HFFc6 (cell line): ENCODE results near the gene ISOC1. TPM values are rescaled to one million over a fixed set of nuclear protein-coding genes. Genes with fewer than 3 reads are reported as not detected.

ENCODE experiments used
- DNase-seq: peaks from one replicate; pipeline ENCODE4 v3.0.0-alpha.2; 2018
- H3K27ac Mint-ChIP-seq: 2 replicates; pipeline ENCODE4 v1.8.0; 2020; ENCODE audit warnings: mild to moderate bottlenecking, mixed read lengths
- H3K27me3 Mint-ChIP-seq: 2 replicates; pipeline ENCODE4 v1.8.0; 2021; ENCODE audit warnings: mild to moderate bottlenecking, moderate library complexity, mixed read lengths; ENCODE audit not compliant: insufficient read depth
- H3K36me3 Mint-ChIP-seq: 2 replicates; pipeline ENCODE4 v1.8.0; 2021; ENCODE audit warnings: low read depth, mixed read lengths
- H3K4me1 Mint-ChIP-seq: 2 replicates; pipeline ENCODE4 v1.8.0; 2020; ENCODE audit warnings: low read depth, mixed read lengths
- H3K4me3 Mint-ChIP-seq: 2 replicates; pipeline ENCODE4 v1.8.0; 2020; ENCODE audit warnings: mild to moderate bottlenecking, moderate library complexity, mixed read lengths
- H3K9me3 Mint-ChIP-seq: 2 replicates; pipeline ENCODE4 v1.8.0; 2020; ENCODE audit warnings: mild to moderate bottlenecking, mixed read lengths
- CTCF ChIP-seq: fragments of 200-600 bp; sonication (generic); IDR thresholded peaks from 2 replicates; pipeline ENCODE4 v1.5.0; 2021; ENCODE audit warnings: antibody characterized with exemption, mild to moderate bottlenecking
- total RNA-seq, 6 experiments: library from RNA; stranded (reverse); fragmentation: NEBNext Ultra II Directional; extraction: Animal tissue kit (Norgen Biotek cat#: 25700); gene quantifications; 2 replicates in 1 of 6; 3 replicates in 5 of 6; pipeline ENCODE4 v1.2.3, GENCODE V29; 2021

ISOC1 gene
- total RNA-seq, 6 experiments from 2014 or later = 6.7 to 9.0 (median 8.2) TPM

- no peaks in the 10 kb centered on the region for H3K27me3 Mint-ChIP-seq
- no peak for DNase-seq
- no peak for TF ChIP-seq CTCF
- H3K4me3 Mint-ChIP-seq = no peak overlapping the region
- no peaks in the 10 kb centered on the region for H3K9me3 Mint-ChIP-seq
- H3K27ac Mint-ChIP-seq = no peak overlapping the region
- no peaks in the 10 kb centered on the region for H3K36me3 Mint-ChIP-seq
- no peaks in the 10 kb centered on the region for H3K4me1 Mint-ChIP-seq
Observed at GRCh38 chr5:129078660-129079059, 15.9 kb upstream of the ISOC1 start.

GRCh38 chr5:129079496-129079895 is 15.1 kb upstream of the ISOC1 start:
- Mint-ChIP-seq H3K27ac (no peak overlapping the region), H3K36me3 (no peaks in the 10 kb centered on the region), H3K4me3 (no peak overlapping the region), H3K27me3 (no peaks in the 10 kb centered on the region; the same call in 1 of the 2 replicates), H3K9me3 (no peaks in the 10 kb centered on the region), H3K4me1 (no peaks in the 10 kb centered on the region)
- no peak for DNase-seq
- no peak for TF ChIP-seq CTCF

- DNase-seq = no peak
- no peak overlapping the region for H3K27ac Mint-ChIP-seq
- H3K36me3 Mint-ChIP-seq = no peaks in the 10 kb centered on the region
- H3K4me3 Mint-ChIP-seq = no peak overlapping the region
- H3K27me3 Mint-ChIP-seq = no peaks in the 10 kb centered on the region; the same call in 1 of the 2 replicates
- TF ChIP-seq CTCF = no peak
- no peaks in the 10 kb centered on the region for H3K9me3 Mint-ChIP-seq
- H3K4me1 Mint-ChIP-seq = no peaks in the 10 kb centered on the region
Observed at GRCh38 chr5:129080766-129081165, 13.8 kb upstream of the ISOC1 start.

GRCh38 chr5:129082225-129083136 is 12.1 kb upstream of the ISOC1 start:
- Mint-ChIP-seq H3K4me3 (no peak overlapping the region), H3K36me3 (no peaks in the 10 kb centered on the region), H3K27ac (no peak overlapping the region), H3K27me3 (no peaks in the 10 kb centered on the region; the same call in 1 of the 2 replicates), H3K9me3 (no peaks in the 10 kb centered on the region), H3K4me1 (no peaks in the 10 kb centered on the region)
- no peak for DNase-seq
- TF ChIP-seq CTCF = no peak

GRCh38 chr5:129094924-129095899 is 663 bp downstream of the ISOC1 start:
- H3K36me3 Mint-ChIP-seq = no peaks in the 10 kb centered on the region
- H3K4me1 Mint-ChIP-seq = peaks cover 9% of the 10 kb centered on the region
- no peak for DNase-seq
- H3K9me3 Mint-ChIP-seq = no peaks in the 10 kb centered on the region
- no peak for TF ChIP-seq CTCF
- peak overlapping the region; percentile 86 for H3K4me3 Mint-ChIP-seq
- H3K27me3 Mint-ChIP-seq = peaks cover 3% of the 10 kb centered on the region
- no peak overlapping the region; the same call in 1 of the 2 replicates for H3K27ac Mint-ChIP-seq
